NCI-H82 treated with DMSO at 0.1 percent for 48 hours (cell line): ENCODE data around the gene RPS19.

ENCODE experiments used
- DNase-seq: peaks from one replicate; lab custom pipeline; 2025; ENCODE audit not compliant: unreplicated experiment; lab: John Stamatoyannopoulos, UW

RPS19 gene

GRCh38 chr19:41859618-41860418, at the start of gene RPS19:
Gene RPS19, plus strand, starts transcription at chr19:41860255. Its CDS starts 520 bp downstream, at chr19:41860775.
- DNase-seq = peak; percentile 97

- DNase-seq = no peak
Measured at GRCh38 chr19:41810301-41810700, 49.8 kb upstream of the RPS19 start.

GRCh38 chr19:41811036-41811435, 49.0 kb upstream of the RPS19 start:
- no peak for DNase-seq

GRCh38 chr19:41811981-41812380, 48.1 kb upstream of the RPS19 start:
- no peak for DNase-seq

GRCh38 chr19:41813911-41814310, 46.1 kb upstream of the RPS19 start:
- no peak for DNase-seq

GRCh38 chr19:41815301-41815700, 44.8 kb upstream of the RPS19 start:
- DNase-seq = no peak

- no peak for DNase-seq
Measured at GRCh38 chr19:41816761-41817160, 43.3 kb upstream of the RPS19 start.

- peak; percentile 17 for DNase-seq
Measured at GRCh38 chr19:41821003-41821735, 38.9 kb upstream of the RPS19 start.

- DNase-seq = no peak
Measured at GRCh38 chr19:41837981-41838708, 21.9 kb upstream of the RPS19 start.

- DNase-seq = no peak
Measured at GRCh38 chr19:41839211-41839610, 20.8 kb upstream of the RPS19 start.

GRCh38 chr19:41843371-41843770, 16.7 kb upstream of the RPS19 start:
- no peak for DNase-seq

GRCh38 chr19:41844601-41845000, 15.5 kb upstream of the RPS19 start, which contains the start of gene LYPD4:
Gene LYPD4, minus strand, starts transcription at chr19:41844683. Its CDS starts 5,398 bp downstream, at chr19:41839285.
- DNase-seq = no peak

GRCh38 chr19:41845001-41845050, 15.2 kb upstream of the RPS19 start, which contains the start of gene DMRTC2:
Gene DMRTC2, plus strand, starts transcription at chr19:41845042. Its CDS starts 2,387 bp downstream, at chr19:41847429.
- no peak for DNase-seq

- DNase-seq = no peak
Measured at GRCh38 chr19:41845051-41845590, 14.9 kb upstream of the RPS19 start.

- no peak for DNase-seq
Measured at GRCh38 chr19:41847351-41848105, 12.5 kb upstream of the RPS19 start.

- DNase-seq = no peak
Measured at GRCh38 chr19:41848666-41849065, 11.4 kb upstream of the RPS19 start.

GRCh38 chr19:41849067-41849466, 11.0 kb upstream of the RPS19 start:
- DNase-seq = no peak

GRCh38 chr19:41850381-41850780, 9.7 kb upstream of the RPS19 start:
- DNase-seq = no peak

GRCh38 chr19:41851456-41851855, 8.6 kb upstream of the RPS19 start:
- no peak for DNase-seq

GRCh38 chr19:41853344-41853743, 6.7 kb upstream of the RPS19 start:
- DNase-seq = no peak

- no peak for DNase-seq
Measured at GRCh38 chr19:41853768-41854167, 6.3 kb upstream of the RPS19 start.
